Measurements from ENCODE around the gene FBXL7. TPM values are rescaled to one million over a fixed set of nuclear protein-coding genes. Genes with fewer than 3 reads are reported as not detected.

The FBXL7 gene
- total RNA-seq, 1 experiment from 2014 or later = not detected

DNA sequence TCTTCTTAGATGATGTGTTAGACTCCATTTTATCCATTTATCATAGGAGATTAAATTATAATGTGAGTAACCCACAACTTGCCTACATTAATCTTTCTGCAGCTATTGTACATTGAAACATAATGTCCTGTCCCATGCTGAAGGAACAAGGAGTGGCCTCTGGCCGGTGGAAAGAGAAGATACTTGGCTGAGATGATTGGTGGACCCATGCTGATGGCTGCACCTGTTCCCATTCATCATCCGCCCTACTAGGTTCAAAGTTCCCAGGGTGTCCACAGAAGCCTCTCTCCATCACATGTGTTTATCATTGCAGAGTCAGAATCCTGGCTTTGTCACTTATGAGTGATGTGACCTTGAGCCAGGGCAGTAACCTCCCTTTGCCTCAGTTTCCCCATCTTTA, 24.7 kb downstream of the FBXL7 start:
- Histone ChIP-seq H3K4me3 (ENCODE audit: low read depth in 2 of 2, low read length in 2 of 2) (no peak overlapping the region), H3K27me3 (ENCODE audit: control insufficient read depth, insufficient read depth, low read length) (peaks cover 2% of the 10 kb centered on the region; the same call in 1 of the 2 replicates), H3K27ac (ENCODE audit: low read length) (no peak overlapping the region), H3K4me1 (ENCODE audit: control insufficient read depth, insufficient read depth, low read length) (no peaks in the 10 kb centered on the region), H3K36me3 (ENCODE audit: control insufficient read depth, insufficient read depth, low read length) (no peaks in the 10 kb centered on the region), H3K9me3 (ENCODE audit: control insufficient read depth, insufficient read depth, low read depth, low read length) (no peaks in the 10 kb centered on the region)
- ATAC-seq (no peak), DNase-seq (ENCODE audit: low read depth, low spot score) (no peak)
- TF ChIP-seq TCF7L2 (IDR thresholded peaks at IDR 0.05; ENCODE audit: low read depth, low read length) = no peak
- TF ChIP-seq SIN3A (IDR thresholded peaks at IDR 0.05; ENCODE audit: borderline replicate concordance, insufficient read depth, low read depth, low read length) = no peak
- TF ChIP-seq, protein P1, sequence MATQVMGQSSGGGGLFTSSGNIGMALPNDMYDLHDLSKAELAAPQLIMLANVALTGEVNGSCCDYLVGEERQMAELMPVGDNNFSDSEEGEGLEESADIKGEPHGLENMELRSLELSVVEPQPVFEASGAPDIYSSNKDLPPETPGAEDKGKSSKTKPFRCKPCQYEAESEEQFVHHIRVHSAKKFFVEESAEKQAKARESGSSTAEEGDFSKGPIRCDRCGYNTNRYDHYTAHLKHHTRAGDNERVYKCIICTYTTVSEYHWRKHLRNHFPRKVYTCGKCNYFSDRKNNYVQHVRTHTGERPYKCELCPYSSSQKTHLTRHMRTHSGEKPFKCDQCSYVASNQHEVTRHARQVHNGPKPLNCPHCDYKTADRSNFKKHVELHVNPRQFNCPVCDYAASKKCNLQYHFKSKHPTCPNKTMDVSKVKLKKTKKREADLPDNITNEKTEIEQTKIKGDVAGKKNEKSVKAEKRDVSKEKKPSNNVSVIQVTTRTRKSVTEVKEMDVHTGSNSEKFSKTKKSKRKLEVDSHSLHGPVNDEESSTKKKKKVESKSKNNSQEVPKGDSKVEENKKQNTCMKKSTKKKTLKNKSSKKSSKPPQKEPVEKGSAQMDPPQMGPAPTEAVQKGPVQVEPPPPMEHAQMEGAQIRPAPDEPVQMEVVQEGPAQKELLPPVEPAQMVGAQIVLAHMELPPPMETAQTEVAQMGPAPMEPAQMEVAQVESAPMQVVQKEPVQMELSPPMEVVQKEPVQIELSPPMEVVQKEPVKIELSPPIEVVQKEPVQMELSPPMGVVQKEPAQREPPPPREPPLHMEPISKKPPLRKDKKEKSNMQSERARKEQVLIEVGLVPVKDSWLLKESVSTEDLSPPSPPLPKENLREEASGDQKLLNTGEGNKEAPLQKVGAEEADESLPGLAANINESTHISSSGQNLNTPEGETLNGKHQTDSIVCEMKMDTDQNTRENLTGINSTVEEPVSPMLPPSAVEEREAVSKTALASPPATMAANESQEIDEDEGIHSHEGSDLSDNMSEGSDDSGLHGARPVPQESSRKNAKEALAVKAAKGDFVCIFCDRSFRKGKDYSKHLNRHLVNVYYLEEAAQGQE (IDR thresholded peaks at IDR 0.05; ENCODE audit: insufficient read depth in 1 of 2, low read depth in 2 of 2, low read length in 1 of 2) = no peak
- TF ChIP-seq, protein P2, sequence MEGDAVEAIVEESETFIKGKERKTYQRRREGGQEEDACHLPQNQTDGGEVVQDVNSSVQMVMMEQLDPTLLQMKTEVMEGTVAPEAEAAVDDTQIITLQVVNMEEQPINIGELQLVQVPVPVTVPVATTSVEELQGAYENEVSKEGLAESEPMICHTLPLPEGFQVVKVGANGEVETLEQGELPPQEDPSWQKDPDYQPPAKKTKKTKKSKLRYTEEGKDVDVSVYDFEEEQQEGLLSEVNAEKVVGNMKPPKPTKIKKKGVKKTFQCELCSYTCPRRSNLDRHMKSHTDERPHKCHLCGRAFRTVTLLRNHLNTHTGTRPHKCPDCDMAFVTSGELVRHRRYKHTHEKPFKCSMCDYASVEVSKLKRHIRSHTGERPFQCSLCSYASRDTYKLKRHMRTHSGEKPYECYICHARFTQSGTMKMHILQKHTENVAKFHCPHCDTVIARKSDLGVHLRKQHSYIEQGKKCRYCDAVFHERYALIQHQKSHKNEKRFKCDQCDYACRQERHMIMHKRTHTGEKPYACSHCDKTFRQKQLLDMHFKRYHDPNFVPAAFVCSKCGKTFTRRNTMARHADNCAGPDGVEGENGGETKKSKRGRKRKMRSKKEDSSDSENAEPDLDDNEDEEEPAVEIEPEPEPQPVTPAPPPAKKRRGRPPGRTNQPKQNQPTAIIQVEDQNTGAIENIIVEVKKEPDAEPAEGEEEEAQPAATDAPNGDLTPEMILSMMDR (IDR thresholded peaks at IDR 0.05) = no peak
- TF ChIP-seq POLR2AphosphoS5 (IDR thresholded peaks at IDR 0.05; ENCODE audit: low read depth, low read length) = no peak
- BruUV-seq (replicated peaks) = no TSS peak
- ChIA-PET CTCF (no interaction called here), POLR2A (no interaction called here)
- intact Hi-C loops (cut with micrococcal nuclease; ENCODE audit: unreplicated experiment) = no loop called here
- in situ Hi-C loops (cut with HindIII; ENCODE audit: low pct_unique_long_range_greater_than_20kb, low sequenced_read_pairs) = no loop called here

DNA sequence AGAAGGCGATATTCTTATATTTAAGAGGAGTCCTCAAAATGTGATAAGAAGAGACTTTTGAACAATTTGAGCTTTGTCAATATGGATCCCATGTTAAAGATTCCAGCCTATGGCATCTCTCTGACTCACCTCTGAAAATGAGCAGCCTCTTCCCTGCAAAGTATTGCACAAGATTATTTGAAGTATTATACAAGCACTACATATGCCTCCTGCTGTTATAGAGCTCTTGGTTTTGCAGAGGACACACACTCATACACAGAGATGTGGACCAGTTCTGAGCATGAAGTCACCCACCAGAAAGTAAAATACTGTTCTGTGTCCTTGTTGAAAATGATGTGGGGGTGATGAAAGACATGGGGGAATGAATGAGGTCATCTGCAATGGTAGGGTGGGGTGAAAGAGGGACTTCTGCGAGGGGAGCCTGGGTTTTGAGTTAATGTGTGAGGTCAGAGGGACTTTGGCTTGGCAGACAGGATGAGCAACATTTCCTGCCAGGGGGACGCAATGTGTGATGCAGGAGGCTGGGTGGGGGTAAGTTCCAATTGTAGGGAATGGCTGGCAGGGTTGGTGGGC, 25.8 kb downstream of the FBXL7 start:
- BruUV-seq (replicated peaks) = no TSS peak
- no peak for DNase-seq (ENCODE audit: low read depth, low spot score)
- intact Hi-C loops (cut with micrococcal nuclease; ENCODE audit: unreplicated experiment) (no loop called here), in situ Hi-C loops (cut with HindIII; ENCODE audit: low pct_unique_long_range_greater_than_20kb, low sequenced_read_pairs) (no loop called here)
- H3K9me3 ChIP-seq (ENCODE audit: control insufficient read depth, insufficient read depth, low read depth, low read length) = no peaks in the 10 kb centered on the region
- CTCF ChIA-PET = no interaction called here
- POLR2A ChIA-PET = no interaction called here
- no peak overlapping the region for H3K4me3 ChIP-seq (ENCODE audit: low read depth in 2 of 2, low read length in 2 of 2)
- H3K36me3 ChIP-seq (ENCODE audit: control insufficient read depth, insufficient read depth, low read length) = no peaks in the 10 kb centered on the region
- ATAC-seq = no peak
- no peak for TF ChIP-seq POLR2AphosphoS5 (IDR thresholded peaks at IDR 0.05; ENCODE audit: low read depth, low read length)
- no peak for TF ChIP-seq TCF7L2 (IDR thresholded peaks at IDR 0.05; ENCODE audit: low read depth, low read length)
- TF ChIP-seq, protein P2 (IDR thresholded peaks at IDR 0.05) = no peak
- TF ChIP-seq, protein P1 (IDR thresholded peaks at IDR 0.05; ENCODE audit: insufficient read depth in 1 of 2, low read depth in 2 of 2, low read length in 1 of 2) = no peak
- TF ChIP-seq SIN3A (IDR thresholded peaks at IDR 0.05; ENCODE audit: borderline replicate concordance, insufficient read depth, low read depth, low read length) = no peak
- H3K4me1 ChIP-seq (ENCODE audit: control insufficient read depth, insufficient read depth, low read length) = no peaks in the 10 kb centered on the region
- H3K27me3 ChIP-seq (ENCODE audit: control insufficient read depth, insufficient read depth, low read length) = peaks cover 2% of the 10 kb centered on the region; the same call in 1 of the 2 replicates
- H3K27ac ChIP-seq (ENCODE audit: low read length) = no peak overlapping the region

All from Panc1 (cell line).